GM10266 (cell line): ENCODE measurements around the gene TMEM169.

Source experiments
- DNase-seq: peaks from one replicate; pipeline ENCODE4 v3.0.0; 2012; ENCODE audit errors: extremely low spot score
- CTCF ChIP-seq: IDR thresholded peaks from 2 replicates; pipeline ENCODE4 v1.5.1; 2012; ENCODE audit warnings: mild to moderate bottlenecking, low read depth; ENCODE audit not compliant: control insufficient read depth, insufficient read depth; ENCODE audit errors: missing control alignments

TMEM169 gene

GRCh38 chr2:216117561-216118340, 36.0 kb downstream of the TMEM169 start:
- no peak for DNase-seq
- no peak for TF ChIP-seq CTCF

- TF ChIP-seq CTCF = no peak
- no peak for DNase-seq
These were observed 36.8 kb downstream of the TMEM169 start for GRCh38 chr2:216118474-216118873.

- TF ChIP-seq CTCF = no peak
These were observed 37.4 kb downstream of the TMEM169 start for GRCh38 chr2:216119146-216119545.

GRCh38 chr2:216119986-216120385, 38.3 kb downstream of the TMEM169 start:
- DNase-seq = no peak
- TF ChIP-seq CTCF = no peak

More at GRCh38 chr2:216119146-216119545, 37.4 kb downstream of the TMEM169 start:
- no peak for DNase-seq

GRCh38 chr2:216121255-216121654, 39.5 kb downstream of the TMEM169 start:
- TF ChIP-seq CTCF = no peak
- no peak for DNase-seq

- no peak for DNase-seq
- TF ChIP-seq CTCF = no peak
These were observed 45.2 kb downstream of the TMEM169 start for GRCh38 chr2:216126943-216127342.

- peak; percentile 3 for TF ChIP-seq CTCF
- no peak for DNase-seq
These were observed 48.7 kb downstream of the TMEM169 start for GRCh38 chr2:216130346-216130971.
